GM23248 (cell line): ENCODE measurements around the gene ITGAD.

ENCODE experiments used
- EZH2 ChIP-seq: fragments of 200-600 bp; sonication (generic); IDR thresholded peaks from 2 replicates; pipeline ENCODE4 v1.6.1; 2018; ENCODE audit warnings: antibody characterized with exemption, mild to moderate bottlenecking; ENCODE audit not compliant: insufficient read depth, poor library complexity, severe bottlenecking
- EZH2phosphoT487 ChIP-seq: fragments of 200-600 bp; sonication (generic); IDR thresholded peaks from 2 replicates; pipeline ENCODE4 v1.6.1; 2018; ENCODE audit warnings: antibody characterized with exemption, moderate library complexity, mild to moderate bottlenecking, low read depth; ENCODE audit not compliant: insufficient read depth

DNA sequence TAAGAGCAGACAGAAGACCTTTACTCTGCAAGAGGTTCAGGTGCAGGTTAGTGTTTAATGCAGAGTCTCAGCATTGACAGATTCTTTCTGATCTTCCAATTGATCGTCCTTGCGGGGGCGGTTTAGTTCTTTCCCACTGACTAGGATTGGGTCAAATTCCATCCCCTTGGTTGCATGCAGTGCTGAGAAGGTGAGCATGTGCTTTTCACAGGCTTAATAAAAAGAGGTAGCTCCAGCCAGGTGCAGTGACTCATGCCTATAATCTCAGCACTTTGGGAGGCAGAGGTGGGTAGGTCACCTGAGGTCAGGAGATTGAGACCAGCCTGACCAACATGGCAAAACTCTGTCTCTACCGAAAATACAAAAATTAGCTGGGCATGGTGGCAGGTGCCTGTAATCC lies 7.5 kb upstream of the ITGAD start:
- TF ChIP-seq EZH2 (no peak), EZH2phosphoT487 (no peak)
